Activated CD4-positive, CD25-positive, alpha-beta regulatory T cell treated with anti-CD3 and anti-CD28 coated beads, Interleukin-2, amount 50 U/mL, for 16 hours (primary cell): ENCODE data around the gene GABRB1.

Experiments
- DNase-seq: peaks from one replicate; pipeline ENCODE4 v3.0.0-alpha.2; 2020; ENCODE audit warnings: low read depth, low spot score

GABRB1 gene

DNA sequence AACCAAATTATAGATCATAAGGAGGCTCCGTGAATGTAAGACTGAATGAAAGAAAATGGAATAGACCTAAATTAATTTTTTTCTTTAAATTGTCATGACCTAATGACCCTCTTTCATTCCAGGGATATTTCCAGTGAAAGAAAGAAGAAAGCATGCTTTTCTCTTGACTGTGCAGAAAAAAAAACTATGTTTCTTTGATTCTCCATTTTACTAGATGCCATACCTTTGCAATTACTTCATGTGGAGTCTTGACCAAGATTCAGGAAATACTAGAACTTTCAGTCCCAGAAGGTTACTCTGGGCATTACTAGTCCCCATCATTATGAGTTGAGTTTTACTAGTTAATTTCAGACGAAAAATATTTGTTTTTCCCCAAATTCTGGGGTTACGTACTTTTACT, 438.6 kb downstream of the GABRB1 start:
- DNase-seq: no peak

DNA sequence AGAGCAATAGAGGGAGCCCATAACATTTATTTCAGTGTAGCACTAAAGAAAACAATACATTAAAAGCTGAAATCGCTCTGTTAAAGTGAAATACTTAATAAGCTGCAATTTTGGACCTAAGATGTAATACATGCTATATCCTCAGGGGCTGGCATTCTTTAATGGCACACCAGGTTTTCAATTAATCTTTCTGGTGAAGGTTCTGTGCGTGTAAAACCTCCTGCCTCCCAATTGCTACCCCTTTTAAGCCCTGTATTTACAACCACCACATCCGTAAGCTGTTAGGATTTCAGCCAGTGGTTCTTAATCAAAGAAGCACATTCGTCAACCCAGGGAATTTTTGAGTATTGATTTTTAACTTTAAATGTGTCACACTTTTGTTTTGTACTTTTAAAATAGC, 439.7 kb downstream of the GABRB1 start:
- DNase-seq: no peak

DNA sequence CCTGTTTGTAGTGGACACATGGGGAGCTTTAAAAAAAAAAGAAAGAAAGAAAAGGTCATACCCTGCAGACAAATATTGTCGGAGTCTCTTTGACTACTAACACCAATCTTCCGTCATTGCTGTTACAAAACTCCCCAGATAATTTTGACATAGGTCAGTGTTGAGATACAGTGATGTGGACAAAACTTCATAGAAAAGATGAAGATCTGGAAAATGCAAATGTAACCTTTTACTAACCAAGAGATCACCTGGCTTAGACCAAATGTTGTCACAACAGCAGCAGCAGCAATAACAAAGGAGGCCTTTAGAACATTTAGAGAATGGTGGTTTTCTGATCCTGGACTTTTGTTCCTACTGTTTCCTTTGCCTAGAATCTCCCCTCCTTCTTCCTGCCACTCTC, 440.2 kb downstream of the GABRB1 start:
- no peak for DNase-seq

DNA sequence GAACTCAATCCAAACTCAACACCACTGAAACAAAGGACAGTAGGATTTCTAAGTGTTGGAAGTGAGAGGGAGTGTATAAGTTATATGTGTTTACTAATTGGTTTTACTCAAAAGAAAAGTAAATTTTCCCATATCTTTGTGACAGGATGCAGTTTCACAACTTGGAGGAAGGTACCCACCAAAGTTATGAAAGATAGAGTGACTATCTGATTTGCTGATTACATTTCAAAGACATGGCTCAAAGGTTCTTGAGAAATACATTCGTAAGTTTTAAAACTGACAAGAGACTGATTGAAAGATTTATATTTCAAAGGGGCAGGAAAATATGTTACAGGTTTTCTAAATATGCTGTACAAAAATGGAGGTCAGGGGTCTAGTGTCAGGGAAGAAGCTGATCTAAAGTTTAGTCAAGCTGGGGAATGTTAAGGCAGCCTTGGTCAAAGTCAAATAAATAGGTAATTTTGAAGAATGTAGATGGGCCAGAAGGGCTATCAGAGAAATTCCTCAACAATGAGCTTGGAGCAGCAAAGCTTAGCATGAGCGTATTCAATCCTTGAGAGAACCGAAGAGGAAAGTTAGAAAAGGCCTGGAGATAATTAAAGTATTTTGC, 441.9 kb downstream of the GABRB1 start:
- DNase-seq: no peak

DNA sequence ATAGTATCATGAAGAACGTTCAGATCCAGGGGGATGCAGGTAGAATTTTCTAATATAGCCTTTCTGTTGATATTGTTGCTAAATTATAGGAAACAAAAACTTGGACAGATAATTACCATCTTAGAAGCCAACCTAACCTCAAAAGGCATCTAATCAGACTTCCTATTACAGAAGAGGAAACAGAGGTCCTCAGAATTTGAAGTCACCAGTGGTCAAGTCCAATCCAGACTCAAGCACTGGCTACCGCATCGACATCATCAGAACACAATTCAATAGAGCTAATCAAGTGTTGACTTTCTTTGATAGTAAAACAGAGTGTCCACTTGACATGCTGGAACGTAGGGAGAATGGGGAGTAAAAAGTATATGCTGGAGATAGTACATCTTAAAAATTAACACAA, 443.4 kb downstream of the GABRB1 start:
- no peak for DNase-seq

DNA sequence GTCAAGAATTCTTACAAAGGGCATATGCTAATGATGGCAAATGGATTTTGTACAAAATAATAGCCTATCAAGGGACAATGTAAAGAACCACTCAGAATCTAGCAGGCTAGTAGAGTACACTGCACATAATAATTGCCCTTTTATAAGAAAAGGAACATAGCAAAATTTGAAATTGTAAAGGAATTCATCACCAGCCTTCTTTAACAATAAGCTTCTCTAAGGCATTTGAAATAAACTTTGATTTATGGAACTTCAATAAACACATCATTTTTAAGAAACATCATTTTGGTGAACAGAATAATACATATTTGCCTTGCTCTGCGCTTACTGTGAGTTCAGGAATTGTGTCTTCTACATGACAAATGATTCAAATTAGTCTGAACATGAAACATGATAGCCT, 444.0 kb downstream of the GABRB1 start:
- no peak for DNase-seq
